Loucy (cell line): ENCODE measurements around the gene WAC.

Experiments used
- H2AFZ ChIP-seq: fragments of 200-600 bp; sonication (generic); 2 replicates; pipeline ENCODE4 v1.6.0; 2016; ENCODE audit warnings: antibody characterized with exemption, mild to moderate bottlenecking, low read length, moderate library complexity
- H3F3A ChIP-seq: fragments of 200-600 bp; 2 replicates; pipeline ENCODE4 v1.6.0; 2016; ENCODE audit warnings: antibody characterized with exemption, low read depth, mild to moderate bottlenecking
- H3K27me3 ChIP-seq: fragments of 200-600 bp; sonication (generic); 2 replicates; pipeline ENCODE4 v1.6.1; 2014; ENCODE audit warnings: low read length, mild to moderate bottlenecking; ENCODE audit not compliant: insufficient read depth, poor library complexity, severe bottlenecking
- H3K36me3 ChIP-seq: fragments of 200-600 bp; sonication (generic); 2 replicates; pipeline ENCODE4 v1.6.1; 2016; ENCODE audit warnings: low read length; ENCODE audit not compliant: insufficient read depth
- H3K4me1 ChIP-seq: fragments of 200-600 bp; sonication (generic); 2 replicates; pipeline ENCODE4 v1.5.1; 2014; ENCODE audit warnings: low read length, mild to moderate bottlenecking; ENCODE audit not compliant: insufficient read depth, poor library complexity, severe bottlenecking
- H3K4me2 ChIP-seq: fragments of 200-600 bp; sonication (generic); 2 replicates; pipeline ENCODE4 v1.6.0; 2014; ENCODE audit warnings: antibody characterized with exemption, low read length, low read depth, mild to moderate bottlenecking; ENCODE audit not compliant: poor library complexity, severe bottlenecking
- H3K4me3 ChIP-seq: fragments of 200-600 bp; sonication (generic); 2 replicates; pipeline ENCODE4 v1.5.1; 2014; ENCODE audit warnings: low read length, mild to moderate bottlenecking, mixed read lengths; ENCODE audit not compliant: poor library complexity, severe bottlenecking
- H3K79me2 ChIP-seq: fragments of 200-600 bp; sonication (generic); 2 replicates; pipeline ENCODE4 v1.6.1; 2014; ENCODE audit warnings: low read length; ENCODE audit not compliant: insufficient read depth
- H3K9ac ChIP-seq: fragments of 200-600 bp; sonication (generic); 2 replicates; pipeline ENCODE4 v1.6.0; 2014; ENCODE audit warnings: mild to moderate bottlenecking, low read depth, low read length, moderate library complexity; ENCODE audit not compliant: poor library complexity, severe bottlenecking
- H3K9me2 ChIP-seq: fragments of 200-600 bp; sonication (generic); replicated peaks from 2 replicates; pipeline ENCODE4 v1.6.1; 2016; ENCODE audit warnings: low read depth, low read length, mixed read lengths
- H3K9me3 ChIP-seq: fragments of 200-600 bp; sonication (generic); 2 replicates; pipeline ENCODE4 v1.6.1; 2014; ENCODE audit warnings: mild to moderate bottlenecking, antibody characterized with exemption, low read length, low read depth; ENCODE audit not compliant: insufficient read depth
- H4K20me1 ChIP-seq: fragments of 200-600 bp; sonication (generic); 2 replicates; pipeline ENCODE4 v1.6.0; 2014; ENCODE audit warnings: antibody characterized with exemption, low read length, mild to moderate bottlenecking; ENCODE audit not compliant: insufficient read depth, poor library complexity, severe bottlenecking
- EZH2phosphoT487 ChIP-seq: fragments of 200-600 bp; IDR thresholded peaks from 2 replicates; pipeline ENCODE4 v1.6.1; 2018; ENCODE audit warnings: antibody characterized with exemption, mild to moderate bottlenecking, moderate library complexity, borderline replicate concordance
- TF ChIP-seq, protein P1 (sequence below): fragments of 200-600 bp; sonication (generic); conservative IDR thresholded peaks from 2 replicates; pipeline ENCODE4 v1.5.1; 2014; ENCODE audit warnings: mild to moderate bottlenecking, antibody characterized with exemption, low read length

The WAC gene

DNA sequence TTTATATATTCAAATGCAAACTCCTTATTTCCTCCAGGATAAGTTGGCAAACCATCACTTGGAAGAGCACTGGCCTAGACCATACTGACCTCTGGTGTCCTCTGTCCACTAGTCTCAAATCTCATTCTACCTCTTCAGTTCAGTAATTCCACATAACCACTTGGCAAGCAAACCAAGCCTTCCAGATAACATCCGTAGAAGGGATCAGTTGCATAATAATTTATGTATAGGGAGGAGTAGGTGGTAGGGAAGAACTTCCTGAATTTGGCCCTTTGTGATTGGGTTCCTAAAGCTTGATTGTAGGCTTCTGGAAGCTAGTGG, 55.0 kb downstream of the WAC start:
- Histone ChIP-seq H3K36me3 (peaks cover 100% of the 10 kb centered on the region), H4K20me1 (peaks cover 83% of the 10 kb centered on the region), H3K9me3 (no peaks in the 10 kb centered on the region), H3K9me2 (no peaks in the 10 kb centered on the region), H2AFZ (no peak overlapping the region), H3K9ac (no peak overlapping the region), H3K4me2 (no peak overlapping the region), H3K4me1 (no peaks in the 10 kb centered on the region), H3K4me3 (no peak overlapping the region), H3F3A (no peaks in the 10 kb centered on the region), H3K79me2 (peaks cover 81% of the 10 kb centered on the region), H3K27me3 (no peaks in the 10 kb centered on the region)
- TF ChIP-seq, protein P1, sequence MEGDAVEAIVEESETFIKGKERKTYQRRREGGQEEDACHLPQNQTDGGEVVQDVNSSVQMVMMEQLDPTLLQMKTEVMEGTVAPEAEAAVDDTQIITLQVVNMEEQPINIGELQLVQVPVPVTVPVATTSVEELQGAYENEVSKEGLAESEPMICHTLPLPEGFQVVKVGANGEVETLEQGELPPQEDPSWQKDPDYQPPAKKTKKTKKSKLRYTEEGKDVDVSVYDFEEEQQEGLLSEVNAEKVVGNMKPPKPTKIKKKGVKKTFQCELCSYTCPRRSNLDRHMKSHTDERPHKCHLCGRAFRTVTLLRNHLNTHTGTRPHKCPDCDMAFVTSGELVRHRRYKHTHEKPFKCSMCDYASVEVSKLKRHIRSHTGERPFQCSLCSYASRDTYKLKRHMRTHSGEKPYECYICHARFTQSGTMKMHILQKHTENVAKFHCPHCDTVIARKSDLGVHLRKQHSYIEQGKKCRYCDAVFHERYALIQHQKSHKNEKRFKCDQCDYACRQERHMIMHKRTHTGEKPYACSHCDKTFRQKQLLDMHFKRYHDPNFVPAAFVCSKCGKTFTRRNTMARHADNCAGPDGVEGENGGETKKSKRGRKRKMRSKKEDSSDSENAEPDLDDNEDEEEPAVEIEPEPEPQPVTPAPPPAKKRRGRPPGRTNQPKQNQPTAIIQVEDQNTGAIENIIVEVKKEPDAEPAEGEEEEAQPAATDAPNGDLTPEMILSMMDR = no peak
- TF ChIP-seq EZH2phosphoT487 = no peak

DNA sequence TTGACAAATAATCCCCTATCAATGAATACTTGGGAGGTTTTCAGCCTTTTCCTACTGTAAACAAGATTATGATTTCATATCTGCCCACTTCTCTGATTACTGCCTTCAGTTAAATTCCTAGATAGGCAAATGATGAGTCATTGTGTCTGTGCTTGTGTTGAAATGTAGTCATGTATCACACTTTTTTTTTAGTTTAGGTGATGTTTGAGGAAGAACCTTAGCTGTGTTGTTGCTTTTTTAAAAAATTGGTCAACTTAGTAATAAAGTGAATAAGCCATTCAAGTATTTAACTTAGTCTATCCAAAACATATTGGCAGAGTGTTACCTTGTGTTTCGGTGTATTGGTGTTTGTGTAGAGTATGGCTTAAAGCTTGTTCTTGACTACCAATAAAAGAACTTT, 60.0 kb downstream of the WAC start:
- peaks cover 96% of the 10 kb centered on the region for H3K36me3 ChIP-seq
- no peak overlapping the region for H2AFZ ChIP-seq
- peaks cover 86% of the 10 kb centered on the region for H4K20me1 ChIP-seq
- no peak overlapping the region for H3K4me2 ChIP-seq
- H3K9me3 ChIP-seq = no peaks in the 10 kb centered on the region
- no peaks in the 10 kb centered on the region for H3K4me1 ChIP-seq
- H3K9ac ChIP-seq = no peak overlapping the region
- no peak for TF ChIP-seq EZH2phosphoT487
- TF ChIP-seq, protein P1 = no peak
- peaks cover 83% of the 10 kb centered on the region for H3K79me2 ChIP-seq
- no peaks in the 10 kb centered on the region for H3K27me3 ChIP-seq
- H3K9me2 ChIP-seq = no peaks in the 10 kb centered on the region
- no peak overlapping the region for H3K4me3 ChIP-seq
- no peaks in the 10 kb centered on the region for H3F3A ChIP-seq

DNA sequence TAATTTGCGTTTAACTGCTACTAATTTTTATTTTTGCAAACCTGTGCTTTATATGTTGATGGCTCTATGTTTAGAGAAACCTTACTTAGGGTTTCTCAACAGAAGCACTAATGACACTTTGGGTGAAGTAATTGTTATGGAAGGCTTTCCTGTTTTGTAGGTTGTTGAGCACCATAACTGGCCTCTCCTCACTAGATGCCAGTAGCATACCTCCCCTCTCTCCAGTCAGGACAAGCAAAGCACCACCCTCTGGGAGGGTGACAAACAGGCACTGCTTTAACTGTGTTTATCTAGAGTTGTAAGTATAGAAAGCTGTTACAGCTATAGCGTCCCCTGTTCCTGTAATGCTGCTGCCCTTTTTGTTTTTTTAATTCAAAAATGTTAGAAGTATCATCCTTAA, 60.9 kb downstream of the WAC start:
- Histone ChIP-seq H4K20me1 (peaks cover 86% of the 10 kb centered on the region), H3K4me1 (no peaks in the 10 kb centered on the region), H3F3A (no peaks in the 10 kb centered on the region), H3K9me3 (no peaks in the 10 kb centered on the region), H3K4me3 (no peak overlapping the region), H3K27me3 (no peaks in the 10 kb centered on the region), H3K4me2 (no peak overlapping the region), H3K79me2 (peaks cover 86% of the 10 kb centered on the region), H3K36me3 (peaks cover 96% of the 10 kb centered on the region), H3K9me2 (no peaks in the 10 kb centered on the region), H2AFZ (no peak overlapping the region), H3K9ac (no peak overlapping the region)
- TF ChIP-seq, protein P1 = no peak
- no peak for TF ChIP-seq EZH2phosphoT487
